Epithelial cell of umbilical artery (primary cell): Measurements from ENCODE around the gene IL4R. TPM values are rescaled to one million over a fixed set of nuclear protein-coding genes. Genes with fewer than 3 reads are reported as not detected.

Source experiments
- total RNA-seq: library from RNA; depleted of rRNA; stranded (reverse); fragments of >200 nt; gene quantifications from 2 replicates; pipeline ENCODE4 v1.2.3, GENCODE V29; 2014

IL4R gene
- 30.9 and 38.0 TPM in 2 replicates for total RNA-seq

DNA sequence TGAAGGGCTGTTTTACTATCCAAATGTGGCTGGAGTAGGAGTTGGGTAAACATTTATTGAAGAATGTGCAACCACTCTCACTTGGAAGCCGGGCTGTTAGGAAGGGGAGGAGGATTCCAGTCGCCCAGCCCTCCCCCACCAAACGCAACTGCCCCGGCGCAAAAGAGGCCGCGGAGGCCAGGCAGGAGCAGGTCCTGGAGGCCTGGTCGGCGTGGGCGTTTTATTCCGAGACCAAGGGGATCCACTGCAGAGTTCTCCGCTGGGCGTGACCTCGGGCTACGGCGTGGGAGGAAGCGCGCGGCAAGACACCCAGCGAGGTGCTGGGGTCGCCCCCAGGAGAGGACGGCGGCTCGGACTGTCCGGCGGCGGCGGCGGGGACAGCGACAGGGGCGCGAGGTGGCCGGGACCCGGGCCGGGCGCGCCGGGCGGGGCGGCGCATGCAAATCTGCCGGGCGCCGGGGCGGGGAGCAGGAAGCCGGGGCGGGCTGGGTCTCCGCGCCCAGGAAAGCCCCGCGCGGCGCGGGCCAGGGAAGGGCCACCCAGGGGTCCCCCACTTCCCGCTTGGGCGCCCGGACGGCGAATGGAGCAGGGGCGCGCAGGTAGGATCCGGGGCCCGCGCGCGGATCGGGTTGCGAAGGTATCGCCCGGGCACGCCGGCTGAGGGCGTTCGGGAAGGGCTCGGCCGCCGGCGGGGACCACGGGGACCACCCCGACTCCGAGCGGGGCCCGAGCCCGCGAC lies at the start of gene IL4R:
TSS of gene IL4R (plus strand) at position 553 of the 739 bp plus-strand sequence. CDS start 26,230 bp downstream, outside the sequence.

DNA sequence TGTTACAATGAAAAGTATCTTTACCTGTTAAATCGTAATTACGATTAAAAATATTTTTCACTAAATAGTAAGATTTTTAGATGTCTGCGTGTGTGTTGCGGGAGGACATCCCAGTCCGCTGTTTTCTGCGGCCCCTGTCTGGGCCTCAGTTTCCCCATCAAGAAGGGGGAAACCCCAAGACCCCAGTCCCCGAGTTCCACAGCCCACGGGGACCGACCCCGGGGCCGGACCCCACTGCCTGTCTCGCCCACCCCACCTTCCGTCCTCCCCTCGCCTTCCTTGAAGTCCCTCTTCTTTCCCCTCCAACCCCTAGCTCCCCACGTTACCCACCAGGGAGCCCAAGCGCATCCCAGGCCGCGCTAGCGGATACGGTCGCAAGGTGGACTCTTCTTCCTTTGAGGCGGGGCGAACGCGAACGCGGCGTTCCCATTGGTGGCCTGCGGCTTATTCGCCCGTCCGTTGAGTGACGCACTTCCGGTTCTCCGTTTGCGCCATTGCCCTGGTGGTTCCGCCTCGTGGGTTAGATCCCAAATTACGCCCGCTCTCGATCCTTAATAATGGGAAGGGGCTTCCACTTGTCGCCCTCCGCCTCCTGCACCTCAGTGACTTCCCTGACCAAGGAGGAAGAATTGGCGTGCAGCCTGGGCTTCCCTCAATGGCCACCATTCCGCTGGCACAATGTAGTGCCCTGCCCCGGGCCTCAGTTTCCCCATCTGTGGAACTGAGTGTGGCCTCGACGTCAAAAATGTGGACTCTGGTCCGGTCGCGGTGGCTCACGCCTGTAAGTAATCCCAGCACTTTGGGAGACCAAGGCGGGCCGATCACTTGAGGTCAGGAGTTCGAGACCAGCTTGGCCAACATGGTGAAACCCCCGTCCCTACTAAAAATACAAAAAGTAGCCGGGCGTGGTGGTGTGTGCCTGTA lies 45.1 kb upstream of the IL4R start, which contains the start of gene NSMCE1:
TSS of gene NSMCE1 (minus strand) at position 397 of the 924 bp plus-strand sequence. CDS start 11,202 bp downstream, outside the sequence.

DNA sequence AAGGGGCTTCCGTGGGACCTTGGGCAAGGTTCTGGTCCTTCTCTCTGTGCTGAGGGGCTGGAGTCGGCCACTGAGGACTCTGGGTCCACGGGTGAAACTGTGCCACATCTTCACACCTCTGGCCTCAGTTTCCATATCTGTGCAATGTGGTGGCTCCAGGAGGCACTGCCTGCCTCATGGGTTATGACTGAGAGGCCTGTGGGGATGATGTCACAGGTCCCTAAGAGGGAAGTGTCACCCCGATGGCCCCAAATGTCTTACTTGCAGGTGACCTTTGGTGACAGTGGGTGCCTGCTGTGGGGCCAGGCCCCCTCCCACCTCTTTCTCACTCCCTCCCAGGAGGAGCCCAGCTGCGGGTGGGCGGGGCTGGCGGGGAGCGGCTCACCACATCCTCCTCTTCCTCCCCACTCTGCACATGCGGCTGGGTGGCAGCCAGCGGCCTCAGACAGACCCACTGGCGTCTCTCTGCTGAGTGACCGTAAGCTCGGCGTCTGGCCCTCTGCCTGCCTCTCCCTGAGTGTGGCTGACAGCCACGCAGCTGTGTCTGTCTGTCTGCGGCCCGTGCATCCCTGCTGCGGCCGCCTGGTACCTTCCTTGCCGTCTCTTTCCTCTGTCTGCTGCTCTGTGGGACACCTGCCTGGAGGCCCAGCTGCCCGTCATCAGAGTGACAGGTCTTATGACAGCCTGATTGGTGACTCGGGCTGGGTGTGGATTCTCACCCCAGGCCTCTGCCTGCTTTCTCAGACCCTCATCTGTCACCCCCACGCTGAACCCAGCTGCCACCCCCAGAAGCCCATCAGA lies 88.2 kb downstream of the IL4R start, which contains the start of gene IL21R:
TSS of gene IL21R (plus strand) at position 407 of the 801 bp plus-strand sequence. CDS start 27,898 bp downstream, outside the sequence.

Other genes starting within 250 kb of the IL4R start
- not detected in 2 replicates for gene C16orf82, start 247.0 kb upstream of the IL4R start, total RNA-seq
- gene KDM8, start 110.4 kb upstream of the IL4R start, total RNA-seq: 1.3 and 2.6 TPM in 2 replicates
- 78.6 and 118 TPM in 2 replicates for gene NSMCE1, start 45.2 kb upstream of the IL4R start, total RNA-seq
- under 0.01 and 0.15 TPM in 2 replicates for gene IL21R, start 88.2 kb downstream of the IL4R start, total RNA-seq
- gene GTF3C1, start 235.9 kb downstream of the IL4R start, total RNA-seq: 58.5 and 63.3 TPM in 2 replicates
- gene KATNIP, start 236.2 kb downstream of the IL4R start, total RNA-seq: 12.7 and 17.6 TPM in 2 replicates